HT1080 (cell line): ENCODE data around the gene ALKBH7. TPM values are rescaled to one million over a fixed set of nuclear protein-coding genes. Genes with fewer than 3 reads are reported as not detected.
"Not testable (repeated sequence)": the region's sequence is repeated elsewhere in the genome, so short reads cannot be mapped to it uniquely, and the experiment has no call there.

Source experiments
- DNase-seq: peaks from one replicate; pipeline ENCODE4 v3.0.0-alpha.2; 2015; ENCODE audit warnings: low read depth
- total RNA-seq: library from RNA; depleted of rRNA; stranded (reverse); fragments of >200 nt; shearing (Covaris generic); gene quantifications from 2 replicates; pipeline ENCODE4 v1.2.3, GENCODE V29; 2014

The ALKBH7 gene
- total RNA-seq, 1 experiment from 2014 or later = 15.0 TPM

- DNase-seq = not testable (repeated sequence)
Measured at GRCh38 chr19:6400062-6400944, 27.7 kb downstream of the ALKBH7 start.

- DNase-seq = no peak
Measured at GRCh38 chr19:6402058-6402457, 29.5 kb downstream of the ALKBH7 start.

- peak; percentile 33 for DNase-seq
Measured at GRCh38 chr19:6402837-6403608, 30.4 kb downstream of the ALKBH7 start.

- DNase-seq = no peak
Measured at GRCh38 chr19:6406401-6406800, 33.8 kb downstream of the ALKBH7 start.

- DNase-seq = no peak
Measured at GRCh38 chr19:6409346-6409745, 36.8 kb downstream of the ALKBH7 start.

GRCh38 chr19:6412061-6412446 is 39.5 kb downstream of the ALKBH7 start:
- DNase-seq = no peak

- DNase-seq = no peak
Measured at GRCh38 chr19:6412447-6413091, 40.0 kb downstream of the ALKBH7 start.

- no peak for DNase-seq
Measured at GRCh38 chr19:6413291-6413690, 40.7 kb downstream of the ALKBH7 start.

GRCh38 chr19:6413721-6414643 is 41.4 kb downstream of the ALKBH7 start:
- DNase-seq = no peak

- no peak for DNase-seq
Measured at GRCh38 chr19:6414793-6415590, 42.4 kb downstream of the ALKBH7 start.

- no peak for DNase-seq
Measured at GRCh38 chr19:6415591-6416190, 43.1 kb downstream of the ALKBH7 start.

- DNase-seq = no peak
Measured at GRCh38 chr19:6416658-6417405, 44.2 kb downstream of the ALKBH7 start.

GRCh38 chr19:6417713-6418561 is 45.3 kb downstream of the ALKBH7 start:
- no peak for DNase-seq

- no peak for DNase-seq
Measured at GRCh38 chr19:6418562-6418932, 46.0 kb downstream of the ALKBH7 start.

- no peak for DNase-seq
Measured at GRCh38 chr19:6421075-6422014, 48.8 kb downstream of the ALKBH7 start.

GRCh38 chr19:6423499-6424194 is 51.1 kb downstream of the ALKBH7 start:
- DNase-seq = peak; percentile 45
